Heart left ventricle (tissue), 13 donors: Measurements from ENCODE around the gene OTOGL.

Source experiments
- CTCF ChIP-seq, 12 donors: fragments of 200-600 bp; sonication (generic) in 4 of 12; IDR thresholded peaks; one replicate each; pipeline versions ENCODE4 v1.5.0 to v1.8.0; 2018 to 2022; ENCODE audit warnings: antibody characterized with exemption in 12 of 12, mild to moderate bottlenecking in 5 of 12
- POLR2A ChIP-seq, 2 donors: fragments of 450-650 bp; IDR thresholded peaks; one replicate each; pipeline ENCODE4 v1.6.1; 2017; ENCODE audit warnings: antibody characterized with exemption in 2 of 2, mild to moderate bottlenecking in 2 of 2, moderate library complexity in 2 of 2
- donor health status: ischemic (EF 13 %, LVEDD 7.1; RV severe dilation, severe dysfunction).
- donor health status: DM: no; HTN: yes; CAD: no.
- donor health status: DM: no; HTN: no; CAD: no.
- donor health status: ischemic (EF 25% LVEDD 6.9; RV normal size, moderate dysfunction).
- donor health status: ischemic (EF 25% LVEDD 5.7; RV mildly dilated, moderate dysfunction).
- donor health status: ischemic (EF 35%, LVEDD 5.7; RV mildly dilated, moderate dysfunction).
- donor health status: nonischemic (EF 11% LVEDD 7.7; RV severe dilation, severe dysfunction).
- donor health status: DM: yes; HTN: yes; CAD: no.
- donor health status: PGD.
- donor health status: ischemic (EF 29% LVEDD 5.4; RV normal size, mild dysfunction).
- donor health status: nonischemic (EF 23%, LVEDD 6.1; RV moderate dilation, normal function).

GRCh38 chr12:80313209-80313608 lies 213.9 kb downstream of the OTOGL start:
- TF ChIP-seq CTCF (IDR thresholded peaks at IDR 0.05) (peak in 1 of 12 donors; percentile 10), POLR2A (IDR thresholded peaks at IDR 0.05) (no peak)
